Activated T-cell treated with anti-CD3 and anti-CD28 coated beads for 48 hours (primary cell): ENCODE results near the gene PLXDC2.

Experiments used
- DNase-seq: peaks from one replicate; pipeline ENCODE4 v3.0.0-alpha.2; 2020; ENCODE audit warnings: low read depth

Gene PLXDC2

DNA sequence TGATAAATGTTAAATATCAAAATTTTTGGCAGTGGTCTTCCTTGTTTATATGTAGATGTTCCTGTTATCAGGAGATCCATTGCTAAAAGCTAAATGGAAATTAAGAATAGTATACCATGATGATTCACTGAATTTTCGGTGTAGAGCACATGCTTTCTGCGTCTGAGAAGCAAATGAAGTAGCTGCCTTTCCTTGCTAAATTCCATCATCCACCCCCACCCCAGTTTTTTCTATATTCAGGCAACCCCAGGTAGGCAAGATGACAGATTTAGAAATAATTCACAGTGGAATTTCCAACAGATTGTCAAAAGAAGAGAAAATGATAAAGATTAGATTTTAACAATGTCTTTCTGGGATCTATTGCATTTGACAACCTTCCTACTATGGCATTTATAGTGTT lies 231.9 kb downstream of the PLXDC2 start:
- DNase-seq, result no peak

DNA sequence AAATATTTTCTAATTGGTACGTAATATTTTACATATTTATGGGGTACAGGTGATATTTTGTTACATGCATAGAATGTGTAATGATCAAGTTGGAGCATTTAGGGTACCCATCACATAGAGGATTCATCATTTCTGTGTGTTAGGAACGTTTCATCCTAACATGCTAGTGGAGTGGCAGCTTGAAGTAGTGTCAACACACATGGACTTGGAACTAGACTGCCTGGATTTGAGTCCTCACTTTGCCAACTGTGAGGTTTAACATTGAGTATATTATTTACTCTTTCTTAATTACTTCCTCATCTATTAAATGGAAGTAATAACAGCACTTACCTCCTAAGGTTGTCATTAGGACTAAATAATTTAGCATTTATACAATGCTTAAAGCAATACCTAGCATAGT lies 241.9 kb downstream of the PLXDC2 start:
- DNase-seq, result no peak

DNA sequence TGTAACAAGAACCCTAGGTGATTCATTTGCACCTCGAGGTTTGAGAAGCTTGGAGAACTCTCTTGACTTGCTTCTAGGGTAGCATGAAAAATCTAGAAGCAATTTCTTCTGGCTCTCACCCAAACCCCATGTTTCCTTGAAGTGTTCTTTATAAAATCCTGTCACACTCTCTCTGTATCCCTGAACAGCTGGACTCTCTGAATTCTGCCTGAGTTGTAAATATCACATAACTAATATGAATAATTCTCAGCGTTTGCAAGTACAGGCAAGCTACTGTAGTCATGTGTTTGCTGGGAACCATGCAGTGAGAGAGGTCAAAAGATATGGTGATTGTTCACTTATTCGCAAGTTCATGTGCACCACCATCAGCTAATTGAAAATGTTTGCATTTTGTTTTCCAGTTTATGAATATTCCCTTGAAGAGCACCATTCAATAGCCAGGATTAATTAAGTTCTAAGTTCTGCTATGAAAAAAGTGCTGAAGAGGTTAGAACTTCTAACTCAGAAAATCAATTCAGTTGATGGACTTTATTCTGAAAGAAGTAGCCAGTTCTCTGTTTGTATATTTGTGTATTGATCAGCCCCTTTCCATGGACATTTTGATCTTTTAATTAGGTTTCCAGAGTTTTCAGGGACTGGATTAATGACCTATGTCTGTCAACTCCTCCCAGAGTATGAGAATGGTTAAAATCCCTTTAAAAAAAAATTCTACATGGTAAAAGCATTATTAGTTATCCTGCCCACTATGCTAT lies 243.0 kb downstream of the PLXDC2 start:
- no peak for DNase-seq

DNA sequence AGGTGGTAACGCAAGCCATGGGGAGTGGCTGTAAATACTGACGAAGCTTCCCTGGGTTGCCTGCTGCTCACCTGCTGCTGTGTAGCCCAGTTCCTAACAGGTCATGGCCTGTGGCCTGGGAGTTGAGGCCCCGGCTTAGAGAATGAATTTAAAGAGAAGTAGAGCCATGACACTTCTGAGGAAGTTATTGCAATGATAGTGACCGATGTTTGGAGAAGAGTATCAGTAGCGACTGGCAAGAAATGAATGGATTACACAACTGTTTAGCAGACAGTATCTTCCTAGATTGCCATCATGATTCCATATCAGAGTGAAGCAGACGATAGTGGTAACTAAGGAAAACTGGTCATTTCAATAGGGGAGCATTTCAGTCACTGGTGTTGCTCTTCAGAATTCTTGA lies 249.6 kb downstream of the PLXDC2 start:
- DNase-seq, result no peak

DNA sequence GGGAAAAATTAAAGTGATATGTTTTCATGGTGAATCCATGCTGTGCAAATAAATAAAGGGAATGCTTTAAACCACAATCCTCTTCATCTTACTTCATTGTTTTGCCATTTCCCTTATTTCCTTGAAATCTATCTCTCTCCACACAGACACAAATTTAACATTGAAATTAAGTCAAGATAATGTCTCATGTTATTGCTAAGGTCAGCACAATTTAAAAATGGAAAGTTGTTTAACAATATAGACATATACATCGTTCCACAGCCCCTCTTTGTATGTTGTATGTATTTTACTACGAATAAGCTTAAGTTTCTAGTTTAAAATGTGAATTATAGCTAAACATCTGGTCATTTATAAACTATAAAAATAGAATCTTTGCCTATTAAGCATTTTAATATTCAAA lies 256.9 kb downstream of the PLXDC2 start:
- DNase-seq, result no peak

DNA sequence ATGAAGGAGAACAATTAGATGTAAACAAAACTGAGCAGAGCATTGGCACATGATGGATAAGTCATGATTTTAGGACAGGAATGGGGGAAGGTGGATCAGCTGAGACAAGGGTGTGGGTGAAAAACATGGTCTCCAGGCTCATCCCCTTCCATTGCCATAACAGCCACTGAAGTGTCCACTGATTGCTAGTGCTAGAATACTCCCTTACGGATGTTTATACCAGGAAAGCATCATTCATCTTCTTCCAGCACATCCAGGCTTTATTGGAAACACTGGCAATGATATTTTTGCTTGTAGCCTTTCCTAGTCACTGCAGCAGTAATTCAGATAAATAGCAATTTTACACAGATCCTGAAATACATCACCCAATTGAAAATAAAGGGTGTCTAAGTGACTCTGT lies 259.5 kb downstream of the PLXDC2 start:
- DNase-seq, result no peak

DNA sequence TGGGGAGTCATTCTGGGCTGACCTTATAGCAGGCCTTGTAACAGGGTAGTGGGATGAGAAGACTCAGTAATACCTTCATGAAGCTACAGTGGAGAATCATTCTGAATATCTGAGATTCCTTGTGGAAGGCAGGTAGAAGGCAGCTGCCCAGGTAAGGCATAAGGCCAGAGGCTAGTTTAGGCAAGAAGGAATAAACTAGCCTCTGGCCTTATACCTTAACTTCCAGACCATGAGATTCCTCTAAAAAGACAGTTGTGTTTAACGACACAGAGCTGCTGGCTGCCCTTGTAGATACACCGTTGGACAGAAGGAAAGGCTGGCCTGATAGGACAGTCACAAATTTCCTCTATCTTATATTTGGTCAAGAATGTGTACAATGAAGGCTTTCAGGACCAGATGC lies 268.2 kb downstream of the PLXDC2 start:
- no peak for DNase-seq

DNA sequence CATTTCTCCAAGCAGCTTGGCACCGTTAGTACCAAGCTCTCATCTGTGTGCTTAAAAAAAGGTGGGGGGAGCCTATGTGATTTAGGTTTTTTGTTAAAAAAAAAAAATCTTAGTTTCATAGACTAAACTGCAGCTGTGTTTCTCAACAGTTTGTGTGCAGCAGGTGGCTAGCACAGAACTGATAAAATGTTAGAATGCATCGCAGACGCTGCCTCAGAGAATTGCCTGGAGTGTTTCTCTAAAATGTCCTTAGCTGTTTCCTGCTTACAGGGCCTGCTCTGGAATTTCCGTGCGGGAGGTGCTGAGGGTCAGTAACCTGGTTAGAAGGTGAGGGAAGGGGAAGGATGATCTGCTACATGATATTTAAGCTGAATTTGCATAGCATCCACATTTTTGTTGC lies 268.9 kb downstream of the PLXDC2 start:
- DNase-seq, result no peak

DNA sequence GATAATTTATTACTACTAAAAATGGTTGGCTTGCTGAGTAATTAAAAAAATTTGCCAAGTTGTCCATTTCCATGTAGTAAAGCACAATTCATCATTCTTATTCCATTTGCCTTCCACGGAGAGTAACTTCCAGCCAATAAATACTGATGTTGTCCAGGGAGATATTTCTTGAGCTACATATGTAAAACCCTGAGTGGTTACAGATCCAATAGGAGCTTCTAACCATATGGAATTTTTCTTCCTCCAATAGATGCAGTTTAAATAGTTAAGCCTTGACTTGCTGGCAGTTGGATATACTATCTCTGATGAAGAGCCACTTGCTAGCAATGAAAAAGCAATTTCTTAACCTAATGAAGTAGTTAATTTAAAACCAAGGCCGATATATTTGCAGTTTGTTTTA lies 271.1 kb downstream of the PLXDC2 start:
- no peak for DNase-seq

DNA sequence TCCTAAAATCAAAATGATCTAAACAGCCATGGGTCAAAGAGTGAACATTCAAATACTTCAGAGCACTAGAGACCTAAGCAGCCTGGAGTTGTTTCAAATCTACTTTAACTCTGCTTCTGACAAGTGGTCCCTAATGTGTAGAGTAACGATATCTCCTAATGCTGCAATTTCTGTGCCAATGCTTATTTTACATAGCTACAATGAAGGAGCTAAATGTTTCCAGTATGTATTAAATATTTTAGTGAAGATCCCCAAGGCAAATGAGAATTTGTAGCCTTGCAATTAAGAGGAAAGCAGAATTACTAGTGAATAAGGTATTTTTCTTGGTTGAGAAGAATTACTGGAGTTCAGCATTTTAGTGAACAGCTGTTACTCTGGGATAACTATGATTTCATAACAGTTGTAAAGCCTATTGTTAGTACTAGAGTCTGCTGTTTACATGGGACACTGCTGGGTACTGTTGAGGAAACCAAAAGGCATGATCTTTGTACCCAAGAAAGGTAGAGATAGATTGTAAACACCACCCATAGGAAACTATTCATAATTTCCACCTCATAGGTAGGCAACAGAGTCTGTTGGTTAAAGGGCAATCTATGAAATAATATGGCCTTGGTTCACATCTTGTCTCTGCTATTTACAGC lies 271.9 kb downstream of the PLXDC2 start:
- no peak for DNase-seq

DNA sequence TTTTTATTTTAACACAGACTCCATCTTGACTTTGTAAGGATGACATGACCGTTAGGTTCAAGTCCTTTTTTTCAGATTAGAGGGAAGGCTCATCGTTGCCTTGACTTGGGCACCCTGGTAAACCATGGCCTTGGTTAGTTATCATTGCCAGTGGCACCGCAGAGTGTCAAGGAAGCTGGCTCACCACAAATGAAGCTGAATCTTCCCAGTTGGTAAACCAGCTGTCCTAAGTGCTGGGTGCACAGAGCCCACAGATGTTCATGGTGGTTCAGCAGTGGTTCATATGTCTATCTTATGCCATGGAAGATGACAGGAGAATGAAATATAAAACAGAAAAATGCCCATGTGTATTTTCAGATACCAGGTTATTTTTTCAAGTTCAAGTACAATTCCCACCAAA lies 273.6 kb downstream of the PLXDC2 start:
- no peak for DNase-seq

DNA sequence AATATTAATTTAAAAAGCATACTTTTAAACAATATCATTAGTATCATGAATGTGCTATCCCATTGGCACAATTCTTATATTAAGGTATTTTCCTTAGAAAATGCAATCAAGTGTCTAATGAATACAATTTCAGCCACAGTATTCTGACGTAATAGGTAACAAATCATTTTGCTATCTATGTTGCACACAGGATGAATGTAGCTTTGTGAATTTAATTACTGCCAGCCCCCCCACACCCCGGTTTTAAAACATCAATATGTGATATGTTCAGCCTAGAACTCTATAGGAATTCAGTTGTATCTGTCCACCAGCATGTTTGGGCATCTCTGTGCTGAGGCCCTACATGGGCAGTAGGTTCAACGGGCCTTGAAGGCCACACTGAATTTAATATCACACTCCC lies 274.6 kb downstream of the PLXDC2 start:
- DNase-seq, result no peak

DNA sequence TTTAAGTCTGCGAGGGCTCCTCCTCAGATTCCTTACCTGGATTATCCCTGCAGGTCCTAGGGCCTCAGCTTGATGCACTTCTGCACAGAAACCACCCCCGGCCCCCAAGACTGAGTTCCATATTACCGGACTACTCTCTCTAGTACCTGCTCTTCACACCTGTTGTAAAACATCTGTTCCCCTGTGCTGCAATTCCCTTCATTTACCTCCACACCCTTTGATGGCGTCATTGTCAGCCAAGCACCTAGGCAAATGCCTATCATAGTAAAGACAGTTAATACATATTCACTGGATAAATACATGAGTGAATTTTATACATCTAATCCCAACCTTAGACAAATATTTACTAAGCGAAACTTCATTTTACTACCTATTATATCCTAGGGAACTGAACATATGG lies 275.5 kb downstream of the PLXDC2 start:
- no peak for DNase-seq

DNA sequence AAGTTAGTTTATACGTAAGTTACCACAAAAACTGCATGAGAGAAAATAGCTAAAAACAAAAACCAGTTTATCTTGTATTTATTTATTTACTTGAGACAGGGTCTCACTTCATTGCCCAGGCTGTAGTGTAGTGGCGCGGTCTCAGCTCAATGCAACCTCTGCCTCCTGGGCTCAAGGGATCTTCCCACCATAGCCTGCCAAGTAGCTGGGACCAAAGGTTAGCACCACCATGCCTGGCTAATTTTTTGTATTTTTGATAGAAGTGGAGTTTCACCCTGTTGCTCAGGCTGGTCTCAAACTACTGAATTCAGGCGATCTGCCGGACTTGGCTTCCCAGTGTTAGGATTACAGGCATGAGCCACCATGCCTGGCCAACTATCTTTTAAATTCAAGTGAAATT lies 277.4 kb downstream of the PLXDC2 start:
- DNase-seq, result no peak

DNA sequence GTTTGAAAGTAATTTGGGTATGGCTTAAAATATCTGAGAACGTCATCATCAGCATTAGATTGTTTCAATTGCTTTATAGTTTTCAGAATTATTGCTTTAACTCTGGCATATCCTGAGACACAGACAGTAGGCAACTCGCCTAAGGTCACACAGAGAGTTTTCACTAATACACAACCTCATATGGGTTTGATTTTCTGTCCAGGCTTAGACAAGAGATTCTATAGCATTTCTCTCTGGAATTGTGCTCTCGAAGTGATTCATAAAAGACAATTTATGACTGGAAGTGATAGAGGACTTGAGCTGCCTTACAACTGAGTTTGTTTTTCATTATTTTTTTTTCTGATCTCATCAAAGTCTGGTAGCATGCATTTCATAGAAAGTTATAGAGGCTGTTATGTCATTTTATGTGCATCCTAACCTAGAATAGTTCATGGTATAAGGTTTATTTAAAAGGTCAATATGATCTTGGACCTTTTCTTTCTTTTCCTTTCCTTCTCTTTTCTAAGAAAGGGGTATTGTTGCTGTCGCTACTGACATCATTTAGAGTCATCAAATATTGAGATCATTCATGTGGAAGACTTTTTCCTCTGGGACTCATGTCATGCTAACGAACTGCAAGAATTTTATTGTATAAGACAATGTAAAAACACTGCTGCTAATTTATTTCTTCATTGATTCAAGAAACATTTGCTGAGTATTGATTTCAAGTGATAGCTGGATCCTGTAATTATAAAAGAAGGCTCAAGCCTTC lies 278.2 kb downstream of the PLXDC2 start:
- no peak for DNase-seq

DNA sequence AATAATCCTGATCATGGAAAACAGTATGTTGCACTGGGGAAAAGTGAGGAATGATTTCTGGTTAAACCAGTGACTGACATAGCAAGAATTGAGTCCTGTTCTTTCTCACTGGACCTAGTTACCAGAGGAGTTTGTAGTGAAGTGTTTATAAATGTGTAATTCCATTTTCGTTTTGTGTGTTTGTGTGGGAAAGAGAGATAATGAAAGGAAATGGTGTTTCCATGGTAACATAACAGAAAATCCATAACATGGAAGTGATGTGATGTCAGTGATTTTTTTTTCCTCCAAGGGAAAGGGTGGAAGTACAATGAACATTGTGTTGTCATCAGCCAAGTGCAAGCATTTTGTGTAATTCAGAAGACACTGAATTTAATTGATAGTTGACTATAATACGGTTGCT lies 283.9 kb downstream of the PLXDC2 start:
- DNase-seq, result no peak

DNA sequence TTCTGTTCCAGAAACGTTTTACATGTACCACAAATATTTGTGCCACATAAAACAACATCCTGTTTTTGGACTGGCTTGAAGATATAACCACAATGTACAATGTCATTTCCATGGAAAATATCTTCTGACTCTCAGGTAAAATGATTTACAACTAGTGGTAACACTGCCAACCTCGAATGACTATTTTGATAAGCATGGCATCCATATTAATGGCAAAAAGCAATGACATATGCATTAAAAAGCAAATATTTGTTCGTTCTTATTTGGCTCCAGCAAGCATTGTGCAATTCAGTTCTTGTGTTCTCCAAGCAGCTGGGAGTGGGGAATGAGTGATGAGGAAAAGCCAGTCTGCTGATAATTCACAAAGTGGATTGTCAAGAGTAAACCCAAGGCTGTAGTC lies 289.0 kb downstream of the PLXDC2 start:
- DNase-seq, result no peak

DNA sequence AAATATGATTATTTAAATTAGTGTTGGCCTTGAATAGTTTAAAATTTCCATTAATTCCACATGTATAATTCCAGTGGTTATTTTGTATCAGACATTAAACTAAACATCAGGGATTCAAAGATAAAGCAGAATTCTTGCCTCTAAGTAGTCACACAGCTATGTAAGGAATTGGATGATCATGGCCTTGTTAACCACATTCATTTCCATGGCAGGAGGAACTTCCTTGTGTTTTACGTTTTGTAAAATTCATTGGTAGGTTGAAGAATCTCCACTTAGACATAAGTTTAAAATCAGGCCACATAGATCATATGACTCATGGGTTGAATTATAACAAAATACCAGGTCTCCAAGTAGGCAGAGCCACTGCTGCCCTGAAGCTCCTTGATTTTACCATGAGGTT lies 289.7 kb downstream of the PLXDC2 start:
- no peak for DNase-seq

DNA sequence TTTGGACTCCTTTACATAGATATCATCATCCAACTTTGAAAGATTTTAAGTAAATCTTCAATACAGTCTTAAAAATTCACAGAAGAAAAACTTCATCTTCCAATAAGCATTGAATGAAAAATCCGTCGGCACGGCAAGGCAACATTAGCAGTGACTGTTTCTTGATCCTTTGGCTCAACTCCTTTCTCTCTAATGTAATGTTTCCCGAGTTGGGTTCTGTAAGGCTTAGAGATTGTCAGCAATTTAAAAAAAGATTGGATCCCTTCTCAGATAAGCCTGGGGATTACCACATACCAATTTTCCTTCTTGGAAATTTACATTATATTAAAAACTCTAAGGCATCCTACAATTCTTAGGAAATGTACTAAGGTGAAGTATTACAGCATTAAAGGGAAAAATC lies 291.8 kb downstream of the PLXDC2 start:
- no peak for DNase-seq

DNA sequence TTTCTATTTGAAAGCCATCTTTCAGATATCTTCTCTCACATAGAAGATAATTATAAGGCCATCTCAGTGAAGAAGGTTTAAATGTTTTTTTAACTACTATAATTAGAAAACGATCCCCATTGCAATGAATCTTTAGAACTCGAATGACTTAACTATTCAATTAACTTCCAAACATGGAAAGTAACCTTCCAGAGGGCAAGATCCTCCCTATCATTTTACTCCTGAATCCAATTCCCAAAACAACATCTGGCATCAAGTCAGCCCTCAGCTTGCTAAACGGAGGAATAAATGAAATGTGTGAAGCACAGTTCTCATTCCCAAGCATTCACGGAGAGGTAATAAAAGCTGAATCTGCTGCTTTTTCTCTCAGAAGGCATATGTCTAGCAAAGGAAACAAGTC lies 293.4 kb downstream of the PLXDC2 start:
- DNase-seq, result no peak

DNA sequence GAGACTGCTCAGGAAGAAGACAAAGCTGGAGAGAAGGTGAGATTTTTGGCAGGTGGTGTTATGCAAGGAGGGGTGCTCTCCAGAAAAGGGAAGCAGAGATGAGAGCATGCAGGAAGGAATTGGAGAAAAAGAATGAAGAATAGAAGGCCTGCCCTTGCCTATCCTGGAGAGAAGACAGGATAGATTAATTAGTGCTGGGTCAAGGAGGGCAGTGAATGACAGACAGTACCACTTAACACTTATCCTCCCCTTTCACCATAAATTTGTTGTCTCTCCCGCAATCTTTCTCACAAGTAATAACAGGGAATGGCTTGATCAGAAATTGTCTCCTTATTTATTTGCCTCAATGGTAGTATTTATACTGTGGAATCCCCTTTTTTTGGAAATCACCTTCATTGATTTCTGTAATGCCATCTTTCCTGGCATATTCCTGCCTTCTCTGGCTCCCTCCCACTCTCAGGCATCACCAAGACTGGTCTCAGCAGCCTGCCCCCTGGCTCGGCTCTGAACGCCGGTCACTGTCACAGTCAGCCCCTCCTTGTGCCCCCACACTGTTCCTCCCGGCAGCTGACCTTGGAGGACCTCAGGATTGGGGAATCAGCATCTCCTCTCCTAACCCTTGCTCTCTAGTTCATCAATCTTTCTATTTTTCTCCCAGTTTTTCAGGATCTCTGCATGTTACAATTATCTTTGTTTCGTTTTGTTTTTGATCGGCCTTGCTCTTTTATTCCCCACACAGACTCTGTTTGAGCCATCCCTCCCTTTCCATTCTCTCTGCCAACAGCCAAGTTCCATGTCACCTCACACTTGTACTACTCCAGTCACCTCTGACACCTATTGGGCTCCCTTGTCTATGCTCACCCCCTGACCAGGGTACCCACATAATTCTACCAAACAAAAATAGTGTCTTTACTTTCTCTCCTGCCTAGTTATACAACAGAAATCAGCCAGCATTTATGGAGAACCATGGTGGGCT lies 294.2 kb downstream of the PLXDC2 start:
- no peak for DNase-seq

DNA sequence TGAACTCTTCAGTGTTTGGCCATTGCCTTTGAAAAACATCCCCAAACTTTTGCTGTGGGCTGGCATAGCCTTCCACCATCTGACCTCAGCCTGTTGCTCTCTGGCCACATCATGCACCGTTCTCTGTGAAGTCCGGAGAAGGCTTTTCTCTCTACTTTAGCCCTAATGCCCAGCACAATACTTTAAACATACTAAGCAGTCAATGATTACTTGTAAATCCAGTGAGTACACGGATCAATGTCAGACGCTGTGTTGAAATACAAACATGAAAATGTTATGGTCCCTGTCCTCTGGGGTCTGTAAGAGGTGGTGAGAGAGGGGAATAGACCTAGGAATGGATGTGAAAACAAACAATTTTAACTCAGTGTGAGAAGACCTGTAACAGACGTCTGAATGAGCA lies 297.9 kb downstream of the PLXDC2 start:
- no peak for DNase-seq
